ENCODE measurements around the gene SLC16A8. TPM values are rescaled to one million over a fixed set of nuclear protein-coding genes. Genes with fewer than 3 reads are reported as not detected.

SLC16A8 gene
- total and polyA plus RNA-seq, 2 donors (not counting 1 experiment from before 2014, with no cell fraction given): not detected

Other genes with a start within 250 kb of the SLC16A8 start
- gene ANKRD54, start 239.8 kb downstream of the SLC16A8 start, total RNA-seq: 18.1 and 20.3 TPM in 2 replicates
- gene ANKRD54, start 239.8 kb downstream of the SLC16A8 start, polyA plus RNA-seq: 27.8 and 29.3 TPM in 2 replicates
- 526 and 560 TPM in 2 replicates for gene EIF3L, start 234.8 kb downstream of the SLC16A8 start, total RNA-seq
- gene EIF3L, start 234.8 kb downstream of the SLC16A8 start, polyA plus RNA-seq: 367 and 430 TPM in 2 replicates
- 34.6 and 34.9 TPM in 2 replicates for gene MICALL1, start 177.9 kb downstream of the SLC16A8 start, total RNA-seq
- gene MICALL1, start 177.9 kb downstream of the SLC16A8 start, polyA plus RNA-seq: 21.0 and 22.8 TPM in 2 replicates
- not detected in 2 replicates for gene C22orf23, start 130.6 kb downstream of the SLC16A8 start, total RNA-seq
- not detected in 2 replicates for gene C22orf23, start 130.6 kb downstream of the SLC16A8 start, polyA plus RNA-seq
- gene POLR2F, start 130.5 kb downstream of the SLC16A8 start, total RNA-seq: 39.3 and 41.8 TPM in 2 replicates
- gene POLR2F, start 130.5 kb downstream of the SLC16A8 start, polyA plus RNA-seq: 37.9 and 49.6 TPM in 2 replicates
- gene SOX10, start 99.6 kb downstream of the SLC16A8 start, total RNA-seq: not detected in 2 replicates
- not detected in 2 replicates for gene SOX10, start 99.6 kb downstream of the SLC16A8 start, polyA plus RNA-seq
- gene PICK1, start 26.8 kb downstream of the SLC16A8 start, total RNA-seq: 30.9 and 34.2 TPM in 2 replicates
- 37.4 and 47.9 TPM in 2 replicates for gene PICK1, start 26.8 kb downstream of the SLC16A8 start, polyA plus RNA-seq
- gene BAIAP2L2, start 26.5 kb upstream of the SLC16A8 start, total RNA-seq: 0.96 and 1.3 TPM in 2 replicates
- gene BAIAP2L2, start 26.5 kb upstream of the SLC16A8 start, polyA plus RNA-seq: 1.2 and 1.7 TPM in 2 replicates
- gene PLA2G6, start 97.6 kb upstream of the SLC16A8 start, total RNA-seq: 125 and 128 TPM in 2 replicates
- gene PLA2G6, start 97.6 kb upstream of the SLC16A8 start, polyA plus RNA-seq: 103 and 148 TPM in 2 replicates
- 4.8 and 5.3 TPM in 2 replicates for gene MAFF, start 117.8 kb upstream of the SLC16A8 start, total RNA-seq
- gene MAFF, start 117.8 kb upstream of the SLC16A8 start, polyA plus RNA-seq: 18.0 and 33.5 TPM in 2 replicates
- 23.5 and 24.7 TPM in 2 replicates for gene TMEM184B, start 188.8 kb upstream of the SLC16A8 start, total RNA-seq
- gene TMEM184B, start 188.8 kb upstream of the SLC16A8 start, polyA plus RNA-seq: 9.5 and 9.9 TPM in 2 replicates
- gene CSNK1E, start 233.2 kb upstream of the SLC16A8 start, total RNA-seq: 133 and 136 TPM in 2 replicates
- gene CSNK1E, start 233.2 kb upstream of the SLC16A8 start, polyA plus RNA-seq: 113 and 157 TPM in 2 replicates